Measurements from ENCODE around the gene LRIG1.

LRIG1 gene

GRCh38 chr3:66350601-66351000, 150.2 kb downstream of the LRIG1 start:
- Histone ChIP-seq H2AFZ (ENCODE audit: low read length) (no peak overlapping the region), H3K4me3 (ENCODE audit: low read length) (no peak overlapping the region), H3K4me2 (ENCODE audit: low read depth, low read length) (no peak overlapping the region), H3K27me3 (replicated peaks; ENCODE audit: insufficient read depth, low read length) (no peaks in the 10 kb centered on the region), H3K36me3 (replicated peaks; ENCODE audit: insufficient read depth, low read length) (no peaks in the 10 kb centered on the region), H3K27ac (ENCODE audit: low read length) (no peak overlapping the region), H3K9ac (ENCODE audit: low read length) (no peak overlapping the region), H4K20me1 (ENCODE audit: insufficient read depth, low read length) (no peaks in the 10 kb centered on the region), H3F3A (ENCODE audit: insufficient read depth, low read length) (no peaks in the 10 kb centered on the region), H3K79me2 (ENCODE audit: low read length) (no peaks in the 10 kb centered on the region), H3K9me2 (replicated peaks; ENCODE audit: insufficient read depth, low read length) (no peaks in the 10 kb centered on the region), H3K9me3 (replicated peaks; ENCODE audit: insufficient read depth, low read length) (no peaks in the 10 kb centered on the region), H3K4me1 (ENCODE audit: low read length) (peaks cover 4% of the 10 kb centered on the region; the same call in 1 of the 2 replicates)
- TF ChIP-seq CTCF (IDR thresholded peaks at IDR 0.05; ENCODE audit: low read length) (no peak), EZH2 (optimal IDR thresholded peaks at IDR 0.05; ENCODE audit: low read depth, low read length) (no peak), EZH2phosphoT487 (IDR thresholded peaks at IDR 0.05; ENCODE audit: low read length) (no peak)
- DNase-seq: no peak

GRCh38 chr3:66348704-66349103, 152.1 kb downstream of the LRIG1 start:
- H3K4me2 ChIP-seq (ENCODE audit: low read depth, low read length): no peak overlapping the region
- H2AFZ ChIP-seq (ENCODE audit: low read length): no peak overlapping the region
- H3K4me3 ChIP-seq (ENCODE audit: low read length): no peak overlapping the region
- H3K36me3 ChIP-seq (replicated peaks; ENCODE audit: insufficient read depth, low read length): no peaks in the 10 kb centered on the region
- no peak overlapping the region for H3K9ac ChIP-seq (ENCODE audit: low read length)
- H3K9me2 ChIP-seq (replicated peaks; ENCODE audit: insufficient read depth, low read length): no peaks in the 10 kb centered on the region
- H3K9me3 ChIP-seq (replicated peaks; ENCODE audit: insufficient read depth, low read length): no peaks in the 10 kb centered on the region
- TF ChIP-seq EZH2 (optimal IDR thresholded peaks at IDR 0.05; ENCODE audit: low read depth, low read length) (no peak), CTCF (IDR thresholded peaks at IDR 0.05; ENCODE audit: low read length) (no peak), EZH2phosphoT487 (IDR thresholded peaks at IDR 0.05; ENCODE audit: low read length) (no peak)
- H3K27me3 ChIP-seq (replicated peaks; ENCODE audit: insufficient read depth, low read length): no peaks in the 10 kb centered on the region
- no peaks in the 10 kb centered on the region for H3K4me1 ChIP-seq (ENCODE audit: low read length)
- DNase-seq: no peak
- no peaks in the 10 kb centered on the region for H3F3A ChIP-seq (ENCODE audit: insufficient read depth, low read length)
- no peaks in the 10 kb centered on the region for H3K79me2 ChIP-seq (ENCODE audit: low read length)
- no peaks in the 10 kb centered on the region for H4K20me1 ChIP-seq (ENCODE audit: insufficient read depth, low read length)
- no peak overlapping the region for H3K27ac ChIP-seq (ENCODE audit: low read length)

GRCh38 chr3:66344848-66345578, 155.8 kb downstream of the LRIG1 start:
- no peaks in the 10 kb centered on the region for H3K9me3 ChIP-seq (replicated peaks; ENCODE audit: insufficient read depth, low read length)
- no peaks in the 10 kb centered on the region for H3K27me3 ChIP-seq (replicated peaks; ENCODE audit: insufficient read depth, low read length)
- no peak overlapping the region for H2AFZ ChIP-seq (ENCODE audit: low read length)
- H3K9me2 ChIP-seq (replicated peaks; ENCODE audit: insufficient read depth, low read length): no peaks in the 10 kb centered on the region
- H4K20me1 ChIP-seq (ENCODE audit: insufficient read depth, low read length): no peaks in the 10 kb centered on the region
- H3K4me2 ChIP-seq (ENCODE audit: low read depth, low read length): no peak overlapping the region
- H3F3A ChIP-seq (ENCODE audit: insufficient read depth, low read length): no peaks in the 10 kb centered on the region
- TF ChIP-seq CTCF (IDR thresholded peaks at IDR 0.05; ENCODE audit: low read length): no peak
- H3K4me3 ChIP-seq (ENCODE audit: low read length): no peak overlapping the region
- no peak for DNase-seq
- H3K79me2 ChIP-seq (ENCODE audit: low read length): no peaks in the 10 kb centered on the region
- H3K4me1 ChIP-seq (ENCODE audit: low read length): no peaks in the 10 kb centered on the region
- no peaks in the 10 kb centered on the region for H3K36me3 ChIP-seq (replicated peaks; ENCODE audit: insufficient read depth, low read length)
- H3K27ac ChIP-seq (ENCODE audit: low read length): no peak overlapping the region
- H3K9ac ChIP-seq (ENCODE audit: low read length): no peak overlapping the region

Measured in MM.1S (cell line).